ENCODE data around the gene TRABD2B.

Gene TRABD2B

GRCh38 chr1:47992720-47993415 is 4.3 kb downstream of the TRABD2B start:
- 40% methylated on average over 11 of the region's 11 CpGs for WGBS
- H3K27me3 ChIP-seq (ENCODE audit: control insufficient read depth in 1 of 2, insufficient read depth in 1 of 2, low read length in 2 of 2), result peaks cover 7 to 55% of the 10 kb centered on the region in 2 experiments
- no peak for DNase-seq
- no peak overlapping the region for H3K4ac ChIP-seq (ENCODE audit: low read depth in 1 of 2, low read length in 2 of 2)
- H3K23ac ChIP-seq (ENCODE audit: low read length in 2 of 2), result no peak overlapping the region
- peaks cover 9% of the 10 kb centered on the region for H3K4me1 ChIP-seq (ENCODE audit: control insufficient read depth, insufficient read depth, low read depth, low read length)
- H2BK15ac ChIP-seq (ENCODE audit: low read depth, poor library complexity, severe bottlenecking), result no peak overlapping the region
- H2BK120ac ChIP-seq (ENCODE audit: low read depth, low read length), result no peak overlapping the region
- H3K14ac ChIP-seq (ENCODE audit: low read length in 2 of 2), result no peak overlapping the region
- H3K79me1 ChIP-seq (replicated peaks; ENCODE audit: low read length, poor library complexity, severe bottlenecking), result no peaks in the 10 kb centered on the region
- no peak overlapping the region for H3K4me2 ChIP-seq (ENCODE audit: low read length, poor library complexity, severe bottlenecking)
- H3K9ac ChIP-seq (ENCODE audit: low read length), result peak overlapping the region; percentile 38
- H2BK5ac ChIP-seq (ENCODE audit: low read depth, low read length, poor library complexity, severe bottlenecking), result no peak overlapping the region
- H4K91ac ChIP-seq (ENCODE audit: low read length), result no peak overlapping the region
- no peak overlapping the region for H2BK12ac ChIP-seq (ENCODE audit: low read length in 2 of 2)
- H3K27ac ChIP-seq (ENCODE audit: low read length, poor library complexity, severe bottlenecking), result no peak overlapping the region
- no peaks in the 10 kb centered on the region for H3K9me3 ChIP-seq (ENCODE audit: control insufficient read depth, low read length)
- peaks cover 0 to 3% of the 10 kb centered on the region in 2 experiments for H3K36me3 ChIP-seq (ENCODE audit: control insufficient read depth in 1 of 2, insufficient read depth in 2 of 2, low read depth in 1 of 2, low read length in 2 of 2)
- H2AK5ac ChIP-seq (ENCODE audit: low read length, severe bottlenecking), result no peak overlapping the region
- no peak overlapping the region for H3K4me3 ChIP-seq (ENCODE audit: insufficient read depth in 1 of 2, low read depth in 1 of 2, low read length in 2 of 2)
- no peak overlapping the region for H3K18ac ChIP-seq (ENCODE audit: low read depth in 1 of 2, low read length in 2 of 2)
- no peak overlapping the region for H2AFZ ChIP-seq (ENCODE audit: low read depth, low read length)
- H4K8ac ChIP-seq (ENCODE audit: low read length), result no peak overlapping the region

DNA sequence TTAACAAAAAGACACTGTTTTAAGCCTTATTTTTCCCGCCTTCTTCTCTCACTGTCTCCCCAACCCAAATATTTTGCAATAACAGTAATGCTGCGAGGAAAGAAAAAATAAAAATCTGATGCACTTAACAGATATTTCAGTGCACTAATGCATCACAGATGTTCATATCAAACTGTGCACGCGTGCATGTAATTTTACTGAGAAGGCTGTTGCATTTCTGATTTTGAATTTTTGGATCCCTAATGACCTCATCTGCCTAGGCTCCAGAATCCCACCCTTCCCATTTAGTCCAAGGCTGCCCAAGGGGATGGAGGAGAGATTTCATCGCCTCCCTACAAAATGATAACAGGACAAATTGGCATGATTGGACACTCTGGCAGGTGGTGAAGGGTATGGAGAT is 5.5 kb downstream of the TRABD2B start:
- H3K36me3 ChIP-seq (ENCODE audit: control insufficient read depth in 1 of 2, insufficient read depth in 2 of 2, low read depth in 1 of 2, low read length in 2 of 2), result peaks cover 0 to 3% of the 10 kb centered on the region in 2 experiments

GRCh38 chr1:47991187-47991586 is 6.0 kb downstream of the TRABD2B start:
- no peak overlapping the region for H4K91ac ChIP-seq (ENCODE audit: low read length)
- H3K4ac ChIP-seq (ENCODE audit: low read depth in 1 of 2, low read length in 2 of 2), result no peak overlapping the region
- H3K4me2 ChIP-seq (ENCODE audit: low read length, poor library complexity, severe bottlenecking), result no peak overlapping the region
- H3K9me3 ChIP-seq (ENCODE audit: control insufficient read depth, low read length), result no peaks in the 10 kb centered on the region
- WGBS, result 57% methylated on average over 5 of the region's 5 CpGs
- no peak overlapping the region for H3K23ac ChIP-seq (ENCODE audit: low read length in 2 of 2)
- peaks cover 5 to 63% of the 10 kb centered on the region in 2 experiments for H3K27me3 ChIP-seq (ENCODE audit: control insufficient read depth in 1 of 2, insufficient read depth in 1 of 2, low read length in 2 of 2)
- H3K18ac ChIP-seq (ENCODE audit: low read depth in 1 of 2, low read length in 2 of 2), result no peak overlapping the region
- no peak overlapping the region for H3K14ac ChIP-seq (ENCODE audit: low read length in 2 of 2)
- no peak overlapping the region for H2BK15ac ChIP-seq (ENCODE audit: low read depth, poor library complexity, severe bottlenecking)
- H2BK5ac ChIP-seq (ENCODE audit: low read depth, low read length, poor library complexity, severe bottlenecking), result no peak overlapping the region
- no peak overlapping the region for H2AFZ ChIP-seq (ENCODE audit: low read depth, low read length)
- H3K79me1 ChIP-seq (replicated peaks; ENCODE audit: low read length, poor library complexity, severe bottlenecking), result no peaks in the 10 kb centered on the region
- H2BK120ac ChIP-seq (ENCODE audit: low read depth, low read length), result no peak overlapping the region
- no peak overlapping the region for H3K4me3 ChIP-seq (ENCODE audit: insufficient read depth in 1 of 2, low read depth in 1 of 2, low read length in 2 of 2)
- no peak overlapping the region for H4K8ac ChIP-seq (ENCODE audit: low read length)
- H3K9ac ChIP-seq (ENCODE audit: low read length), result no peak overlapping the region
- H2BK12ac ChIP-seq (ENCODE audit: low read length in 2 of 2), result no peak overlapping the region
- peaks cover 0 to 3% of the 10 kb centered on the region in 2 experiments for H3K36me3 ChIP-seq (ENCODE audit: control insufficient read depth in 1 of 2, insufficient read depth in 2 of 2, low read depth in 1 of 2, low read length in 2 of 2)
- H3K4me1 ChIP-seq (ENCODE audit: control insufficient read depth, insufficient read depth, low read depth, low read length), result no peaks in the 10 kb centered on the region
- H2AK5ac ChIP-seq (ENCODE audit: low read length, severe bottlenecking), result no peak overlapping the region
- H3K27ac ChIP-seq (ENCODE audit: low read length, poor library complexity, severe bottlenecking), result no peak overlapping the region
- no peak for DNase-seq

More for the DNA sequence above, 5.5 kb downstream of the TRABD2B start:
- WGBS, result 84% methylated on average over 4 of the region's 5 CpGs
- Histone ChIP-seq H3K9me3 (ENCODE audit: control insufficient read depth, low read length) (no peaks in the 10 kb centered on the region), H2BK12ac (ENCODE audit: low read length in 2 of 2) (no peak overlapping the region), H3K27me3 (ENCODE audit: control insufficient read depth in 1 of 2, insufficient read depth in 1 of 2, low read length in 2 of 2) (peaks cover 5 to 62% of the 10 kb centered on the region in 2 experiments), H3K4me3 (ENCODE audit: insufficient read depth in 1 of 2, low read depth in 1 of 2, low read length in 2 of 2) (no peak overlapping the region), H3K27ac (ENCODE audit: low read length, poor library complexity, severe bottlenecking) (no peak overlapping the region), H4K8ac (ENCODE audit: low read length) (no peak overlapping the region), H3K9ac (ENCODE audit: low read length) (peak overlapping the region; percentile 38), H3K79me1 (replicated peaks; ENCODE audit: low read length, poor library complexity, severe bottlenecking) (no peaks in the 10 kb centered on the region), H4K91ac (ENCODE audit: low read length) (no peak overlapping the region), H2BK120ac (ENCODE audit: low read depth, low read length) (no peak overlapping the region), H2AK5ac (ENCODE audit: low read length, severe bottlenecking) (no peak overlapping the region), H2BK5ac (ENCODE audit: low read depth, low read length, poor library complexity, severe bottlenecking) (no peak overlapping the region), H3K18ac (ENCODE audit: low read depth in 1 of 2, low read length in 2 of 2) (no peak overlapping the region), H3K4me1 (ENCODE audit: control insufficient read depth, insufficient read depth, low read depth, low read length) (peaks cover 4% of the 10 kb centered on the region), H3K14ac (ENCODE audit: low read length in 2 of 2) (no peak overlapping the region), H3K4ac (ENCODE audit: low read depth in 1 of 2, low read length in 2 of 2) (no peak overlapping the region), H2BK15ac (ENCODE audit: low read depth, poor library complexity, severe bottlenecking) (no peak overlapping the region), H3K23ac (ENCODE audit: low read length in 2 of 2) (no peak overlapping the region), H3K4me2 (ENCODE audit: low read length, poor library complexity, severe bottlenecking) (no peak overlapping the region), H2AFZ (ENCODE audit: low read depth, low read length) (no peak overlapping the region)
- no peak for DNase-seq

- Histone ChIP-seq H3K36me3 (ENCODE audit: control insufficient read depth in 1 of 2, insufficient read depth in 2 of 2, low read depth in 1 of 2, low read length in 2 of 2) (peaks cover 0 to 3% of the 10 kb centered on the region in 2 experiments), H2BK15ac (ENCODE audit: low read depth, poor library complexity, severe bottlenecking) (no peak overlapping the region), H3K9ac (ENCODE audit: low read length) (no peak overlapping the region), H2BK120ac (ENCODE audit: low read depth, low read length) (no peak overlapping the region), H3K27ac (ENCODE audit: low read length, poor library complexity, severe bottlenecking) (no peak overlapping the region), H2AFZ (ENCODE audit: low read depth, low read length) (no peak overlapping the region), H4K91ac (ENCODE audit: low read length) (no peak overlapping the region), H2AK5ac (ENCODE audit: low read length, severe bottlenecking) (no peak overlapping the region), H3K23ac (ENCODE audit: low read length in 2 of 2) (no peak overlapping the region), H3K4me2 (ENCODE audit: low read length, poor library complexity, severe bottlenecking) (no peak overlapping the region), H3K4ac (ENCODE audit: low read depth in 1 of 2, low read length in 2 of 2) (no peak overlapping the region), H2BK12ac (ENCODE audit: low read length in 2 of 2) (no peak overlapping the region), H3K79me1 (replicated peaks; ENCODE audit: low read length, poor library complexity, severe bottlenecking) (no peaks in the 10 kb centered on the region), H3K4me1 (ENCODE audit: control insufficient read depth, insufficient read depth, low read depth, low read length) (no peaks in the 10 kb centered on the region), H3K27me3 (ENCODE audit: control insufficient read depth in 1 of 2, insufficient read depth in 1 of 2, low read length in 2 of 2) (peaks cover 0 to 63% of the 10 kb centered on the region in 2 experiments), H4K8ac (ENCODE audit: low read length) (no peak overlapping the region), H3K14ac (ENCODE audit: low read length in 2 of 2) (no peak overlapping the region), H3K4me3 (ENCODE audit: insufficient read depth in 1 of 2, low read depth in 1 of 2, low read length in 2 of 2) (no peak overlapping the region), H3K18ac (ENCODE audit: low read depth in 1 of 2, low read length in 2 of 2) (no peak overlapping the region), H3K9me3 (ENCODE audit: control insufficient read depth, low read length) (no peaks in the 10 kb centered on the region), H2BK5ac (ENCODE audit: low read depth, low read length, poor library complexity, severe bottlenecking) (no peak overlapping the region)
- 82% methylated on average over 4 of the region's 4 CpGs for WGBS
- DNase-seq, result no peak
Observed at GRCh38 chr1:47990286-47990685, 6.9 kb downstream of the TRABD2B start.
